NCI-H2227 treated with DMSO at 0.1 percent for 48 hours (cell line): Measurements from ENCODE around the gene TIMMDC1.
"Not testable (repeated sequence)": the region's sequence is repeated elsewhere in the genome, so short reads cannot be mapped to it uniquely, and the experiment has no call there.

Experiments used
- DNase-seq: peaks from one replicate; lab custom pipeline; 2025; lab: John Stamatoyannopoulos, UW

The TIMMDC1 gene

GRCh38 chr3:119510690-119511089, 12.3 kb downstream of the TIMMDC1 start:
- DNase-seq, result no peak

DNA sequence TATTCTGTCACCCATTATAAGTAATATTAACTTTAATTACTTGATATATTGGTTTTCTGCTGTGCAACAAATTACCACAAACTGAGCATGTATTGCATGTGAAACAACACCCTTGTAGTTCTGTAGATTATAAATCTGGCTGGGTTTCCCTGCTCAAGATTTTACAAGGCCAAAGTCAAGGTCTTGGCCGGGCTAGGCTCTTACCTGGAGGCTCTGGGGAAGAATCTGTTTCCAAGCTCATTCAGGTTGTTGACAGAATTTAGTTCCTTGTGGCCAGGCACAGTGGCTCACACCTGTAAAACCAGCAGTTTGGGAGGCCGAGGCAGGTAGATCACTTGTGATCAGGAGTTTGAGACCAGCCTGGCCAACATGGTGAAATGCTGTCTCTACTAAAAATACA, 16.3 kb downstream of the TIMMDC1 start:
- no peak for DNase-seq

DNA sequence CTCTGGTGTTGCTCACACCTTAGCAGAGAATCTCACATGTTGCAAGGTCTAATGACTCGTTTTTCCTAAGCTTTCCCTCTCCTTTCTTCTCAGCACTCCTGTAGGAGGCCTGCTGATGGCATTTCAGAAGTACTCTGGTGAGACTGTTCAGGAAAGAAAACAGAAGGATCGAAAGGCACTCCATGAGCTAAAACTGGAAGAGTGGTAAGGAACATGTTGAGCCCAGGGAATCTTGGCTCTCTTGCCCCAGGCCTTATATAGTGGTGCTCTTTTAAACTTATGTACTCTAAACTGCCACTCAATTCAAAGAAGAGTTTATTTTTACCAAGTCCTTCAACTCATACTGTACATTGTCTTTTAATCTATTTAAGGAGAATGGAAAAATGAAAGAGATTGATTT, 18.8 kb downstream of the TIMMDC1 start:
- DNase-seq, result no peak

DNA sequence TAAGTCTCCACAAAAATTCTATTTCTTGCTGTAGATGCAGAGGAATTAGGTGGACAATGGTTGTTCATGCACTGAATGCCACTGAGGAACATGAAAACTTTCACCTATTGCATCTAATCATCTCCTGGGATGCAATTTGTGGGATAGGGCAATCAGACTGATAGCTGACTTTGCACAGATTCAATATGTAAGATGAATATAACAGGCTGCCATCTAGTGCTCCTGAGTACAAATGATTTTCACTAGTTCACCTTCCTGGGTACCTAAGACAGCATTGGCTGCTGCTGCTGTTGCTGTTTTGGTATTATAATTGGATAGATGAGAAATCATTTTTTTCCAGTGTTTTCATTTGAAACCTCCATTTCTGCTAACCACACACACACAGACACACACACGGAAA, 19.7 kb downstream of the TIMMDC1 start:
- DNase-seq, result no peak

GRCh38 chr3:119524931-119525662, 26.8 kb downstream of the TIMMDC1 start:
- no peak for DNase-seq

GRCh38 chr3:119527714-119528113, 29.4 kb downstream of the TIMMDC1 start:
- no peak for DNase-seq

- DNase-seq, result no peak
Measured at GRCh38 chr3:119529883-119530282, 31.5 kb downstream of the TIMMDC1 start.

GRCh38 chr3:119530456-119530855, 32.1 kb downstream of the TIMMDC1 start:
- DNase-seq, result no peak

DNA sequence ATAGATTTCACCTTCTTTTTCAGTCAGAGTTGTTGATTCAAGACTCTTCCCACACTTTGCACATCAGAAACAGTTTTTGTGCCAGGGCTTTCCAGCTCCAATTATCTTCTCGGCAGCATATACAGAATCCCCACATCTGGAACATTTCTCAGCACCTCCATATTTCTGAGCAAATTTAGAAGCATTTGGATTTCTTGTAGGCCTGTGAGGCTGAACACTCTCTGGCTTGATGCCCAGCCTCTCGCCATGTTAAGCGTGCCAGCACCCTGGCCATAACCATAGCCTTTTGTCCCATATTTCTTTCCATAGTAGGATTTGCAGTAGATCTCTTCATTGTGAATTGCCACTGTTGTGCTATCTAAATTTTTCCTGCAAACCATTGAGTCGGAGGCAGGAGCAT, 32.8 kb downstream of the TIMMDC1 start:
- DNase-seq, result no peak

- DNase-seq, result no peak
Measured at GRCh38 chr3:119534296-119534695, 35.9 kb downstream of the TIMMDC1 start.

GRCh38 chr3:119536757-119537156, 38.4 kb downstream of the TIMMDC1 start:
- no peak for DNase-seq

GRCh38 chr3:119538772-119539171, 40.4 kb downstream of the TIMMDC1 start:
- DNase-seq, result no peak

DNA sequence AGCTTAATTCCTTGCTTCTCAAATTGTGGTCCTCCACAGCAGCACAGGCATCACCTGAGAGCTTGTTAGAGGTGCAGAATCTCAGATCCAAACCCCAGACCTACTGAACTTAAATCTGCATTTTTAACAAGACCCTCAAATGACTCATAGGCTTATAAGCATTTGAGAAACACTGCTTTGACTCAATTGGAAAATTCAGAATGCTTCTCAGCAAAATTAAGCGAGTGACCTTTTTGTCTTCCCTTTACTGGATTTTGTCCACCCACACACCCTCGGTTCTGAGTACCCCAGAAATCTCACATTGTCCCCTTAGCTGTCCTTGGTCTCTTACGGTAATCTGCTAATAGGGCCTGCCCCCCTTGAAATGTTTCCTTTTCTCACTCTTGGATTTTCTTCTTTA, 43.2 kb downstream of the TIMMDC1 start:
- DNase-seq, result no peak

DNA sequence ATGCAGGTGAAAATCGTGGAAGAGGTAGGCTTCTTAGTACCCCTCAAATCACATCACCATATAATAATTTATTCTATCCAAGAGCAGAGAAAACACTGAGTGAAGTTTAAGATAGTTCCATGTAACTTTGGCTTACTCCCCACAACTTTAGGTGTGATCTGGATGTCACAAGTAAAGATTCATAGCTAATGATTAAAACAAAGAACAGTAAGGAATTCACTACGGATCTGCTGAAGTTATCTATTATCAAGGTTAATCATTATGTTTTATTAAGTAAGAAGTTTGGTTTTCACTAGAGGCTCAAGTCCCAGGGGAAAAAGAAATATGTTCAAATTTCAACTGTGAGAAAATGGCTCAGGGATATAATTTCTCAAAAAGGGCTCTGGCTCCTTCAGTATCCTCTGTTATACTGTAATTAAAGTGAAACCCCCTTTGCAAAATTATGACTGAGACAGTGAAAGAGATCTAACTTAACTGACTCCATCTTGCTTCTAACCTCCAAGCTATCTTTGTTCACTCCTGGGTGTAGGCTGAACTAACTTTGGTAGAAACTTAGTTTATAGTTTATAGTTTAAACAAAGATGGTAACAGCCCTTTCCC, 43.9 kb downstream of the TIMMDC1 start:
- DNase-seq, result no peak

DNA sequence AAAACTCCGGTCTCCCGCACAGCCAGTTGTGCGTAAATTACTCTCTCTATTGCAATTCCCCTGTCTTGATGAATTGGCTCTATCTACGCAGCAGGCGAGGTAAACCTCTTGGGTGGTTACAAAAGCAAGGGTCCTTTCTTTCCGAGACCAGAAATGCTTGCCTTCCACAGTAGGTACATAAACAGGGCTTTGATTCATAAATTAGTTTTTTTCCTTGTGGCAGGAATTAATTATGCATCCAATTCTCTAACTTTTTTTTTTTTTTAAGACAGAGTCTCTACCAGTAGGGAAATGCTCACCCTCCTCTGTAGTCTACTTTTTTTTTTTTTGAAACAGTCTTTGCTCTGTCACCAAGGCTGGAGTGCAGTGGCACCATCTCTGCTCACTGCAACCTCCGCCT, 44.8 kb downstream of the TIMMDC1 start:
- no peak for DNase-seq

- DNase-seq, result no peak
Measured at GRCh38 chr3:119547227-119547626, 48.9 kb downstream of the TIMMDC1 start.

DNA sequence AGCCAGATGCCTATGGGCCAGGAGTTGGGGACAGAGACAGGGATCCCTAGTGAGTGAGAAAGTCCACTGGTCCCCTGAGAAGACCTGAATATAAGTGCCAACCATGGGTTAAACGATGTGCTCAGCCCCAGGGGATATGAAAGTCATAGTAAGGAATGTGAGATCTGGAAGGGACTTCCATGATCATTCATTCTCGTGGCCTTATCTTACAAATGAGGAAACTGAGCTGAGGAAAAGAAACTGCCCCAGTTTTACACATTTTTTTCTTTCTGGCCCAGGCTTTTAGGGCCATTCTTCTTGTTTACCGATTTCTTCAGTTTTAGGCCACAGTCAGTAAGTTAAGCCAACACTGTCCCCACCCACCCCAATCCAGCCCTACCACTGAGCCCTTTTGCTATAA, 50.0 kb downstream of the TIMMDC1 start:
- DNase-seq, result no peak

- no peak for DNase-seq
Measured at GRCh38 chr3:119550192-119550910, 52.0 kb downstream of the TIMMDC1 start.

DNA sequence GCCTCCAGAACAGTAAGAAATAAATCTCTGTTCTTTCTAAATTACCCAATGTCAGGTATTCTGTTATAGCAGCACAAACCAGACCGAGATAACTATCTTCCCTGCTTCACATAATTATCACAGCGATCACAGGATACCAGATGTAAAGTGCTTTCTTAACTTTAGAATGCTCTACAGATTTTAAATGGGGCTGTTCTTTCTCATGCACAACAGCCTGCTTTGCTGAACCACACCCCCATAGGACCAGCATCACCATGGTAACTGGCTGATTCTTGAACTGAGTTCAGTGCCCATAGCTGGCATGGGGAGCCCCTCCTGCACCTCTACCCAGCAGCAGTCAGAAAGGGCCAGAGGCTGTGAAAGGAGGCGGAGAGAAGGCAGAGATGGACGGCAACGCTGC, 53.3 kb downstream of the TIMMDC1 start:
- no peak for DNase-seq

DNA sequence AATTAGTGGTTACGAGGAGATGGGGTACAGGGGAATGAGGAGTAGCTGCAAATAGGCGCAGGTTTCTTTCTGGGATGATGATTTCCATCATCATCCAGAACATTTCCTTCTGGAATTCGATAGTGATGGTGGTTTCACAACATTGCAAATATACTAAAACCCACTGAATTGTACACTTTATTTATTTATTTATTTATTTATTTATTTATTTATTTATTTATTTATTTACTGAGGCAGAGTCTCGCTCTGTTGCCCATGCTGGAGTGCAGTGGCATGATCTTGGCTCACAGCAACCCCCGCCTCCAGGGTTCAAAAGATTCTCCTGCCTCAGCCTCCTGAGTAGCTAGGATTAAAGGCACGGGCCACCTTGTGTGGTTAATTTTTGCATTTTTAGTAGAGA, 54.6 kb downstream of the TIMMDC1 start:
- DNase-seq, result not testable (repeated sequence)

- DNase-seq, result no peak
Measured at GRCh38 chr3:119553823-119554415, 55.6 kb downstream of the TIMMDC1 start.

DNA sequence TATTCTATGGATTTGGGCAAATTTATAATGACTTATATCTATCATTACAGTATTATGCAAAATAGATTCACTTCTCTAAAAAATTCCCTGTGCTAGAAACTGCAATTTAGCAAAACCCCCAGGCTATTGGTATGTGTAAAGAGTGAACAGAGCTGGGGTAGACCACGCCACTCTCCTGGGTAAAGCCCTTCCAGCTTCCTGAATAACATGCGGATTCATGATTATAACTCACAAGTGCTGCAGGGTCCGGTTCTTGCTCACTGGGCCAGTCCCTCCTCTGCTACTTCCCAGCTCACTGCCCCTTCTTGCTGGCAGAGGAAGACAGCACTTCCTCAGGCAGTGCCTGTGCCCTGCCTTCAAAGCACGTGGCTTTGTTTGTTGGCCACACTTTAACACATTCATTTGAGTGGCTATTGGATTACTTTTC, 57.0 kb downstream of the TIMMDC1 start:
- DNase-seq, result no peak

DNA sequence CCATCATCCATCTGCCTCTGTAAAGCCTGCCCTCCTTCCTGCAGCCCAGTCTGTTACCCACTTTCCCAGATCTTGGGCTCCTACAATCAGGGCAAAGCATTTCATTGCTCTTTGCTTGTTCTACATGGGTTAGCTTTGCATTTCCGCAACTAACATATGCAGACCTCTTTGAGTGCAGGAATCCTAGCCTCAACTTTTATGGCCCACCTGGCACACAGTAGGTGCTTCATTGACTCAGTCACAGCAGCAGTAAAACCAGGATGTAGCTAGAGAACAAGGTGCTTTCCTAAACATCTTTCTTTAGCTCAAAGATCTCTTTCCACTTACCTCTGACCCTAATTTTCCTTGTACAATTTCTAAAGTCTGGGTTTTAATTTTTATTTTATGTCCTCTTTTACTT, 57.6 kb downstream of the TIMMDC1 start:
- no peak for DNase-seq
